AG09309 (cell line): Measurements from ENCODE around the gene PARPBP.

Experiments used
- DNase-seq: peaks from one replicate; pipeline ENCODE4 v3.0.0-alpha.2; 2010; ENCODE audit warnings: low read depth
- H3K4me3 ChIP-seq: 2 replicates; pipeline ENCODE4 v1.5.1; 2011; ENCODE audit warnings: mild to moderate bottlenecking, low read depth, low read length, moderate library complexity; ENCODE audit not compliant: control insufficient read depth
- CTCF ChIP-seq: IDR thresholded peaks from 2 replicates; pipeline ENCODE4 v1.5.1; 2011; ENCODE audit warnings: mild to moderate bottlenecking, low read depth, low read length, inconsistent platforms; ENCODE audit not compliant: insufficient read depth, control insufficient read depth; ENCODE audit errors: missing control alignments

Gene PARPBP

DNA sequence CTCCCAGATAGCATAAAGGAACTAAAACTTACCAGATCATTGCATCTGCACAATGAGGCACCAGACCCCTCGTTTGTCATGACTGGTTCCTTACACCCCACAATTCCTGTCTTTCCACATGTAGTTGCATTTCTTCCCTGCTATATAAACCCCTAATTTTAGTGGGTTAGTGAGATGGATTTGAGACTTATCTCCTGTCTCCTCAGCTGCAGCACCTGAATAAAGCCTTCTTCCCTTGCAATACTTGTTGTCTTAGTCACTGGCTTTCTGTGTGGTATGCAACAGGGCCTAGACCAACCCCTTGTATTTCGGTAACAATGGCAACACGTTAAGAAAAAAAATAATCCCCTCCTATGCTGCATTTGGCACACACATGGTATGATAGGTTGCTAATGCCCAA lies 13.1 kb upstream of the PARPBP start:
- H3K4me3 ChIP-seq = no peak overlapping the region
- no peak for TF ChIP-seq CTCF
- DNase-seq = no peak

- TF ChIP-seq CTCF = no peak
- no peak overlapping the region for H3K4me3 ChIP-seq
- no peak for DNase-seq
Measured at GRCh38 chr12:102107970-102108369, 12.0 kb upstream of the PARPBP start.

- no peak for TF ChIP-seq CTCF
- no peak overlapping the region for H3K4me3 ChIP-seq
- no peak for DNase-seq
Measured at GRCh38 chr12:102110782-102111181, 9.2 kb upstream of the PARPBP start.

DNA sequence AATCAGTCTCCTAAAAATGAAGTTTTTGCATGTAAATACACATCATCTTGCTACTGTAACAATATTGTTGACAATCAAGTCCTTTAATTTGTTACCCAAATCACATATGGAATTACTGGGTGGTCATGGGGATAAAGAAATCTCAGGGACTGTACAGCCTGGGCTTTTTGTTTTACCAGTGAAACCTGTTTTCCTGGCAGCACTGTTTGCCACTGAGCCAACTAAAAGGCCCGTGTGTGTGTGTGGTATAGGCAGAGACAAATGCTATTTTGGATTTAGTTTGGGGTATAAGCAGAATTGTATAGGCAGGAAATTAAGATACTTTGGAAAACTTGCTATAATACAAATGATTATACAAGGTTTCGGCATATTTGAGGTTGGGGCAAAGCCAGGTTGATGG lies 5.8 kb upstream of the PARPBP start:
- H3K4me3 ChIP-seq = no peak overlapping the region
- no peak for DNase-seq
- TF ChIP-seq CTCF = no peak

DNA sequence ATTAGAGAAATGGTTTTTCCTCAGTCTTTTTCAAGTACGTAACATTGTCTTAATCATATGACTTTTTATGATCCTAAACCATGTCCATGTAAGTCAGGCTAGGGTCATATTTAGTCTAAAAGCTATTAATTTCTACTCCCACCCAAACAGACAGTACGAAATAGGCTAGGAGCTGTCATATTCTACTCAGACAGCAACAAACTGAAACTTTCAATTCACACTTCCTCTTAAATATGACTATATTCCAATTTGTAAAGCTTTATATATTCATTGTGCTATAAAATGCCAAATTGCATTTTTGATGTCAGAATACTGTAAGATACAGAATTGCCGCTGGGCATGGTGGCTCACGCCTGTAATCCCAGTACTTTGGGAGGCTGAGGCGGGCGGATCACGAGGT lies 3.6 kb upstream of the PARPBP start:
- DNase-seq = no peak
- TF ChIP-seq CTCF = no peak
- H3K4me3 ChIP-seq = no peak overlapping the region

DNA sequence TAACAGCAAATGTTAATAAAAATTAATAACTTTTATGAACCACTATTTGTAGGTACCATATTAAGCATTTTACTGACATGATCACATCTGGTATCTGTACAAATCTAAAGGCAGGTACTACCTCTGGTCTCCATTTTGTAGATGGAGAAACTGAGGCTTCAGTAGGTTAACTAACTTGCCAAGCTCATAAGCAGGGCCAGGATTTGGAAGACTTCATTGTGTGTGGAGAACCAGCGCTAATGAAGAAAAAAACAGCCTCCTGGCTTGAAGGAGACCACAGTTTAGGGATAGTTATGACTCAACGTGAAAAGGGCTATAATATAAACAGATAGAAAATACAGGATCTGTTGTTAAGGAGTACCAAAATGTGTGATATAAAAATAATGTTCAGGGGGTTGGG lies 1.1 kb upstream of the PARPBP start:
- H3K4me3 ChIP-seq = peak overlapping the region; percentile 88
- no peak for TF ChIP-seq CTCF
- DNase-seq = no peak

DNA sequence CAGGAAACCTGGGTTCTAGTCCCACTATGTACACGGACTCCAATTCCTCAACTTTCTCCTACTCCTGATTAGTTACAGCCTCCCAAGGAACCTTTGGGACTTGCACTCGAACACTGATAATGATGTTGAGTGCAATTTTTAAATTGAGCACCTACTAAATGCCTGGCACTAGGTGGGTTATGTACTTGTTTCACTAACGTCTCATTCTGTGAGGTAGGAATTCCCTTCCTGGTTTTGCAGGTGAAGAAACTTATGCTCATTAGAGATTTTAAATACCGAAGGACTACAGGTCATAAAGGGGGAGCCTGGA lies 536 bp downstream of the PARPBP start:
- no peak for DNase-seq
- TF ChIP-seq CTCF = no peak

More for the DNA sequence above, 536 bp downstream of the PARPBP start:
- H3K4me3 ChIP-seq = peak overlapping the region; percentile 88
